Calu3 (cell line): ENCODE measurements around the gene NDUFV2. TPM values are rescaled to one million over a fixed set of nuclear protein-coding genes. Genes with fewer than 3 reads are reported as not detected.

Experiments
- BruUV-seq: library from RNA; stranded (reverse); fragments of 400-500 nt; replicated peaks from 2 replicates; lab custom pipeline; 2021; lab: Mats Ljungman, UMichigan
- CTCF ChIA-PET: fragments of 300-600 bp; sonication (Branson Sonifier 250); formaldehyde crosslinking; loops from one replicate; lab custom pipeline; 2022; ENCODE audit warnings: antibody characterized with exemption; lab: Charles Lee
- DNase-seq: peaks from one replicate; pipeline ENCODE4 v3.0.0; 2022
- H3K27ac Mint-ChIP-seq: one replicate; pipeline ENCODE4 v1.8.0; 2022; ENCODE audit warnings: mixed read lengths; ENCODE audit not compliant: unreplicated experiment
- H3K27me3 Mint-ChIP-seq: one replicate; pipeline ENCODE4 v1.8.0; 2022; ENCODE audit warnings: mixed read lengths; ENCODE audit not compliant: unreplicated experiment
- H3K36me3 Mint-ChIP-seq: one replicate; pipeline ENCODE4 v1.8.0; 2022; ENCODE audit warnings: mild to moderate bottlenecking, moderate library complexity, mixed read lengths; ENCODE audit not compliant: insufficient read depth, unreplicated experiment
- H3K4me1 Mint-ChIP-seq: one replicate; pipeline ENCODE4 v1.8.0; 2022; ENCODE audit warnings: mild to moderate bottlenecking, low read depth, mixed read lengths; ENCODE audit not compliant: unreplicated experiment
- H3K4me3 Mint-ChIP-seq: one replicate; pipeline ENCODE4 v1.8.0; 2022; ENCODE audit warnings: mild to moderate bottlenecking, low read depth, moderate library complexity, mixed read lengths; ENCODE audit not compliant: unreplicated experiment
- H3K9me3 Mint-ChIP-seq: one replicate; pipeline ENCODE4 v1.8.0; 2022; ENCODE audit warnings: low read depth, mixed read lengths; ENCODE audit not compliant: unreplicated experiment
- CTCF ChIP-seq: fragments of 200-600 bp; IDR thresholded peaks from one replicate; pipeline ENCODE4 v1.8.0; 2022; ENCODE audit warnings: antibody characterized with exemption; ENCODE audit not compliant: unreplicated experiment
- intact Hi-C: fragments of 100-400 bp; cut with micrococcal nuclease; formaldehyde crosslinking; loops from one replicate; pipeline ENCODE4 v1.10.0; 2022; ENCODE audit not compliant: unreplicated experiment
- total RNA-seq: library from RNA; stranded (reverse); gene quantifications from 2 replicates; pipeline ENCODE4 v1.2.3, GENCODE V29; 2022

NDUFV2 gene
- total RNA-seq, 1 experiment from 2014 or later = 199 TPM

DNA sequence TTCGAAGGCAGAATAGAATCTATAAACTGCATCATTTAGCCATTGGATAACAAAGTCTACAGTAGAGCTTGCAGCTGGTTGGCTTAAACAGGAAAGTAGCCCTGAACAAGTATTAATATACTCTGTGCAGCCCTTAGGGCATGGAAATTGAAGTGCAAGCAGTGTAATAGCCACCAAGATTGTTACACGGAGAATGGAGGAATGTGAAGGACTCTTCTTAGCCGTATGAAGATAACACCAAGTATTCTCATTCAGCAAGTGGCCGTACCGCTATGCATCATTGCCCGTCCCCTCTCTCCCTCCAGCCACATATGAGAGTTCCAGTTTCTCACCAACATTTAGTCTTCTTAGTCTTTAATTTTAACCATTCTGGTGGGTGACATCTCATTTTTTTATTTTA, 74.5 kb downstream of the NDUFV2 start:
- intact Hi-C loops = no loop called here
- H3K36me3 Mint-ChIP-seq = no peaks in the 10 kb centered on the region
- no peak for TF ChIP-seq CTCF
- no peaks in the 10 kb centered on the region for H3K27me3 Mint-ChIP-seq
- no peak for DNase-seq
- H3K4me3 Mint-ChIP-seq = no peak overlapping the region
- no TSS peak for BruUV-seq
- no peak overlapping the region for H3K27ac Mint-ChIP-seq
- no peaks in the 10 kb centered on the region for H3K4me1 Mint-ChIP-seq
- CTCF ChIA-PET = no interaction called here
- no peaks in the 10 kb centered on the region for H3K9me3 Mint-ChIP-seq

- intact Hi-C loops = no loop called here
- DNase-seq = no peak
- no TSS peak for BruUV-seq
- no peak overlapping the region for H3K27ac Mint-ChIP-seq
- CTCF ChIA-PET = no interaction called here
- H3K4me3 Mint-ChIP-seq = no peak overlapping the region
- H3K4me1 Mint-ChIP-seq = no peaks in the 10 kb centered on the region
- H3K36me3 Mint-ChIP-seq = no peaks in the 10 kb centered on the region
- no peaks in the 10 kb centered on the region for H3K27me3 Mint-ChIP-seq
- no peak for TF ChIP-seq CTCF
- no peaks in the 10 kb centered on the region for H3K9me3 Mint-ChIP-seq
Observed at GRCh38 chr18:9177466-9177865, 75.0 kb downstream of the NDUFV2 start.

- BruUV-seq = no TSS peak
- intact Hi-C loops = no loop called here
Observed at GRCh38 chr18:9178557-9178956, 76.1 kb downstream of the NDUFV2 start.

DNA sequence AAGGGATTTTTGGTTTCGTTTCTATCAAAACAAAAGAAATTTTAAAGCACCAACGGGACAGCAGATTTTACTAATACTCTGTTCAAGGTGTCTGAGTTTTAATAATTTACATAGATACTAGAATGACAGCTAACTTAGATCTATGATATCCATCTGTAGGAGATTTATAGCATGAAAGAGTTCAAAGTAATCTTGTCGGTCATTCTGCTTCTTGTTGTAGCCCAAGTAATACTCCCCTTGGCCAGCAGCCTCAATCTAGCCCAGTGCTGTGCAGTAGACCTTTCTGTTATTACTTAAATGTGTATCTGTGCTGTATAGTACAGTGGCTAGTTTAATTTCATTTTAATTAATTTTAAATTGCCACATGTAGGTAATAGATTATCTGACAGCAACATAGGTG, 78.8 kb downstream of the NDUFV2 start:
- Mint-ChIP-seq H3K9me3 (no peaks in the 10 kb centered on the region), H3K27ac (no peak overlapping the region), H3K36me3 (no peaks in the 10 kb centered on the region), H3K4me3 (no peak overlapping the region), H3K27me3 (no peaks in the 10 kb centered on the region), H3K4me1 (peaks cover 16% of the 10 kb centered on the region)
- DNase-seq = no peak
- intact Hi-C loops = no loop called here
- BruUV-seq = no TSS peak
- CTCF ChIA-PET = no interaction called here
- no peak for TF ChIP-seq CTCF

More at GRCh38 chr18:9178557-9178956, 76.1 kb downstream of the NDUFV2 start:
- H3K36me3 Mint-ChIP-seq = no peaks in the 10 kb centered on the region
- no peaks in the 10 kb centered on the region for H3K9me3 Mint-ChIP-seq
- no peak for DNase-seq
- no peak overlapping the region for H3K27ac Mint-ChIP-seq
- H3K4me1 Mint-ChIP-seq = no peaks in the 10 kb centered on the region
- H3K4me3 Mint-ChIP-seq = no peak overlapping the region
- TF ChIP-seq CTCF = no peak
- no peaks in the 10 kb centered on the region for H3K27me3 Mint-ChIP-seq
- CTCF ChIA-PET = no interaction called here
